Measurements from ENCODE around the gene PCDH1.

The PCDH1 gene

GRCh38 chr5:141870228-141870627 lies 8.0 kb downstream of the PCDH1 start:
- H3K9me2 ChIP-seq (ENCODE audit: low read depth, low read length) = no peaks in the 10 kb centered on the region
- H3K9ac ChIP-seq (ENCODE audit: low read length) = no peak overlapping the region
- no peaks in the 10 kb centered on the region for H3K79me2 ChIP-seq (ENCODE audit: insufficient read depth, low read length)
- H3K9me3 ChIP-seq (ENCODE audit: low read length) = no peaks in the 10 kb centered on the region
- TF ChIP-seq EZH2 (IDR thresholded peaks at IDR 0.05; ENCODE audit: borderline replicate concordance, low read length) = no peak
- TF ChIP-seq, protein P1, sequence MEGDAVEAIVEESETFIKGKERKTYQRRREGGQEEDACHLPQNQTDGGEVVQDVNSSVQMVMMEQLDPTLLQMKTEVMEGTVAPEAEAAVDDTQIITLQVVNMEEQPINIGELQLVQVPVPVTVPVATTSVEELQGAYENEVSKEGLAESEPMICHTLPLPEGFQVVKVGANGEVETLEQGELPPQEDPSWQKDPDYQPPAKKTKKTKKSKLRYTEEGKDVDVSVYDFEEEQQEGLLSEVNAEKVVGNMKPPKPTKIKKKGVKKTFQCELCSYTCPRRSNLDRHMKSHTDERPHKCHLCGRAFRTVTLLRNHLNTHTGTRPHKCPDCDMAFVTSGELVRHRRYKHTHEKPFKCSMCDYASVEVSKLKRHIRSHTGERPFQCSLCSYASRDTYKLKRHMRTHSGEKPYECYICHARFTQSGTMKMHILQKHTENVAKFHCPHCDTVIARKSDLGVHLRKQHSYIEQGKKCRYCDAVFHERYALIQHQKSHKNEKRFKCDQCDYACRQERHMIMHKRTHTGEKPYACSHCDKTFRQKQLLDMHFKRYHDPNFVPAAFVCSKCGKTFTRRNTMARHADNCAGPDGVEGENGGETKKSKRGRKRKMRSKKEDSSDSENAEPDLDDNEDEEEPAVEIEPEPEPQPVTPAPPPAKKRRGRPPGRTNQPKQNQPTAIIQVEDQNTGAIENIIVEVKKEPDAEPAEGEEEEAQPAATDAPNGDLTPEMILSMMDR (IDR thresholded peaks at IDR 0.05; ENCODE audit: low read length) = no peak
- no peaks in the 10 kb centered on the region for H3K4me1 ChIP-seq (ENCODE audit: insufficient read depth, low read length, severe bottlenecking)
- H3K4me3 ChIP-seq (ENCODE audit: low read depth, low read length, poor library complexity, severe bottlenecking) = no peak overlapping the region
- no peaks in the 10 kb centered on the region for H4K20me1 ChIP-seq (ENCODE audit: insufficient read depth, low read length)
- H3F3A ChIP-seq (ENCODE audit: insufficient read depth, low read length) = no peaks in the 10 kb centered on the region
- no peak overlapping the region for H2AFZ ChIP-seq (ENCODE audit: low read length)
- H3K4me2 ChIP-seq (ENCODE audit: low read length) = no peak overlapping the region
- H3K36me3 ChIP-seq (ENCODE audit: insufficient read depth, low read length) = no peaks in the 10 kb centered on the region
- H3K27ac ChIP-seq (ENCODE audit: low read depth, low read length, poor library complexity, severe bottlenecking) = no peak overlapping the region
- H3K27me3 ChIP-seq (ENCODE audit: insufficient read depth, low read length) = 0 out of 2 replicates have a peak, but pooled peaks cover 14% of the 10 kb centered on the region

DNA sequence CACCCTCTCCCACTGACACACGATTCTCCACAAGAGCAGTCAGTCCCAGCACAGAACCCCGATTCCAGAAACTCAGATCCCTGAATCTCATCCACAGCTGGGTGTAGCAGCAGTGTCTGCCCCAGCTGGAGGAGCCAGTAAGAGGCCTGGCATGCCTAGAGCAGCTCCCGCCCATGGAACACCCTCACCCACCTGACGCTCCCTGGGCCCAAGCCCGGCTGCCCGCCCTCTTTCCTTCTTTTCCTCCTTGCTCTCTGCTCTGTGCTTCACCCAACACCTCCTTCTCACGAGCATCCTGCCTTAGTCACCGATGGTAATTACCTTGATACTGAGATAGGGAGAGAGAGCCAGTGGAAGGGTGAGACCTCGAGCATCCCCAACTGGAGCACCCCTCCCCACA lies 8.7 kb downstream of the PCDH1 start:
- Histone ChIP-seq H3K27me3 (ENCODE audit: insufficient read depth, low read length) (peaks cover 14% of the 10 kb centered on the region; the same call in 1 of the 2 replicates), H3K79me2 (ENCODE audit: insufficient read depth, low read length) (no peaks in the 10 kb centered on the region), H3K9me3 (ENCODE audit: low read length) (no peaks in the 10 kb centered on the region), H3K27ac (ENCODE audit: low read depth, low read length, poor library complexity, severe bottlenecking) (no peak overlapping the region), H3K4me3 (ENCODE audit: low read depth, low read length, poor library complexity, severe bottlenecking) (no peak overlapping the region), H3K4me2 (ENCODE audit: low read length) (no peak overlapping the region), H4K20me1 (ENCODE audit: insufficient read depth, low read length) (no peaks in the 10 kb centered on the region), H3K36me3 (ENCODE audit: insufficient read depth, low read length) (no peaks in the 10 kb centered on the region), H3K9me2 (ENCODE audit: low read depth, low read length) (no peaks in the 10 kb centered on the region), H3F3A (ENCODE audit: insufficient read depth, low read length) (no peaks in the 10 kb centered on the region), H2AFZ (ENCODE audit: low read length) (no peak overlapping the region), H3K4me1 (ENCODE audit: insufficient read depth, low read length, severe bottlenecking) (no peaks in the 10 kb centered on the region), H3K9ac (ENCODE audit: low read length) (no peak overlapping the region)
- TF ChIP-seq, protein P1 (IDR thresholded peaks at IDR 0.05; ENCODE audit: low read length) = no peak
- no peak for TF ChIP-seq EZH2 (IDR thresholded peaks at IDR 0.05; ENCODE audit: borderline replicate concordance, low read length)

- H4K20me1 ChIP-seq (ENCODE audit: insufficient read depth, low read length) = no peaks in the 10 kb centered on the region
Measured at GRCh38 chr5:141869040-141869439, 9.2 kb downstream of the PCDH1 start.

More at GRCh38 chr5:141869040-141869439, 9.2 kb downstream of the PCDH1 start:
- Histone ChIP-seq H3K27me3 (ENCODE audit: insufficient read depth, low read length) (peaks cover 14% of the 10 kb centered on the region; the same call in 1 of the 2 replicates), H3K36me3 (ENCODE audit: insufficient read depth, low read length) (no peaks in the 10 kb centered on the region), H3K79me2 (ENCODE audit: insufficient read depth, low read length) (no peaks in the 10 kb centered on the region), H3K9ac (ENCODE audit: low read length) (no peak overlapping the region), H2AFZ (ENCODE audit: low read length) (no peak overlapping the region), H3K9me2 (ENCODE audit: low read depth, low read length) (no peaks in the 10 kb centered on the region), H3K9me3 (ENCODE audit: low read length) (no peaks in the 10 kb centered on the region), H3F3A (ENCODE audit: insufficient read depth, low read length) (no peaks in the 10 kb centered on the region), H3K27ac (ENCODE audit: low read depth, low read length, poor library complexity, severe bottlenecking) (no peak overlapping the region), H3K4me2 (ENCODE audit: low read length) (no peak overlapping the region), H3K4me3 (ENCODE audit: low read depth, low read length, poor library complexity, severe bottlenecking) (no peak overlapping the region), H3K4me1 (ENCODE audit: insufficient read depth, low read length, severe bottlenecking) (no peaks in the 10 kb centered on the region)
- TF ChIP-seq, protein P1 (IDR thresholded peaks at IDR 0.05; ENCODE audit: low read length) = no peak
- TF ChIP-seq EZH2 (IDR thresholded peaks at IDR 0.05; ENCODE audit: borderline replicate concordance, low read length) = no peak

Measured in OCI-LY1 (cell line).